HepG2 (cell line): ENCODE results near the gene ZBTB48. TPM values are rescaled to one million over a fixed set of nuclear protein-coding genes. Genes with fewer than 3 reads are reported as not detected.

Source experiments
- AKAP8 ChIP-seq: sonication (generic); formaldehyde crosslinking; IDR thresholded peaks from 2 replicates; pipeline ENCODE4 v1.5.1; 2020; ENCODE audit warnings: mild to moderate bottlenecking, missing genetic modification reagents
- KDM2A ChIP-seq: sonication (generic); formaldehyde crosslinking; IDR thresholded peaks from 2 replicates; pipeline ENCODE4 v1.4.0; 2020; ENCODE audit warnings: low read depth, missing genetic modification reagents, borderline replicate concordance
- MAZ ChIP-seq, 2 experiments: sonication (generic) in 1 of 2; formaldehyde crosslinking in 1 of 2; IDR thresholded peaks; 2 replicates each; pipeline versions ENCODE4 v1.5.0 to v1.6.1; 2012 to 2020; ENCODE audit warnings: low read depth in 2 of 2, mild to moderate bottlenecking in 2 of 2, borderline replicate concordance in 1 of 2, improper control_type of control experiment in 1 of 2, low read length in 1 of 2, missing genetic modification reagents in 1 of 2, moderate library complexity in 1 of 2
- MYNN ChIP-seq: sonication (generic); formaldehyde crosslinking; IDR thresholded peaks from 2 replicates; pipeline ENCODE4 v1.4.0; 2020; ENCODE audit warnings: mild to moderate bottlenecking, low read depth, missing genetic modification reagents
- NFYB ChIP-seq: sonication (generic); formaldehyde crosslinking; IDR thresholded peaks from 2 replicates; pipeline ENCODE4 v1.4.0; 2020; ENCODE audit warnings: missing genetic modification reagents
- NRL ChIP-seq: sonication (generic); formaldehyde crosslinking; IDR thresholded peaks from 2 replicates; pipeline ENCODE4 v1.5.0; 2020; ENCODE audit warnings: missing genetic modification reagents, mild to moderate bottlenecking, moderate library complexity, borderline replicate concordance
- PTBP1 ChIP-seq: fragments of 200-400 bp; formaldehyde crosslinking; IDR thresholded peaks from 2 replicates; pipeline ENCODE4 v1.6.1; 2018; ENCODE audit warnings: low read length, low read depth; ENCODE audit not compliant: poor library complexity, severe bottlenecking
- SP1 ChIP-seq, 2 experiments: fragments of 450-650 bp in 1 of 2; sonication (generic) in 1 of 2; formaldehyde crosslinking in 1 of 2; IDR thresholded peaks; 2 replicates each; pipeline versions ENCODE4 v1.4.0 to v1.6.1; 2016 to 2020; ENCODE audit warnings: missing genetic modification reagents in 1 of 2
- SP4 ChIP-seq: sonication (generic); formaldehyde crosslinking; IDR thresholded peaks from 2 replicates; pipeline ENCODE4 v1.8.1; 2023; ENCODE audit warnings: mild to moderate bottlenecking, missing genetic modification reagents
- ZIK1 ChIP-seq: sonication (generic); formaldehyde crosslinking; IDR thresholded peaks from 2 replicates; pipeline ENCODE4 v1.5.0; 2020; ENCODE audit warnings: mild to moderate bottlenecking, low read depth, missing genetic modification reagents, borderline replicate concordance
- ZNF616 ChIP-seq: sonication (generic); formaldehyde crosslinking; IDR thresholded peaks from 2 replicates; pipeline ENCODE4 v1.5.0; 2020; ENCODE audit warnings: low read depth, mild to moderate bottlenecking, missing genetic modification reagents
- ZNF773 ChIP-seq: sonication (generic); formaldehyde crosslinking; IDR thresholded peaks from 2 replicates; pipeline ENCODE4 v1.4.0; 2020; ENCODE audit warnings: missing genetic modification reagents, borderline replicate concordance
- polyA plus RNA-seq, 8 experiments: library from polyadenylated mRNA; depleted of rRNA in 3 of 8; stranded (reverse) in 7 of 8; unstranded in 1 of 8; fragments of >200 nt; fragmentation: Illumina TruSeq in 4 of 8; extraction: Trizol in 4 of 8; gene quantifications; 2 replicates each; pipeline versions ENCODE4 v1.2.1 to v1.2.3, GENCODE V29; 2011 to 2016; ENCODE audit warnings: low read depth in 4 of 8, missing spikeins in 1 of 8, mixed read lengths in 1 of 8; ENCODE audit not compliant: insufficient read depth in 1 of 8
- total RNA-seq, 5 experiments: library from RNA; depleted of rRNA; stranded (reverse); fragments of >200 nt; fragmentation: Illumina TruSeq; extraction: Trizol; gene quantifications; 2 replicates each; pipeline ENCODE4 v1.2.3, GENCODE V29; 2016; ENCODE audit warnings: low read depth in 1 of 5
- TF ChIP-seq, protein P1 (sequence below): sonication (generic); formaldehyde crosslinking; IDR thresholded peaks from 2 replicates; pipeline ENCODE4 v1.5.1; 2020; ENCODE audit warnings: missing genetic modification reagents, mild to moderate bottlenecking, borderline replicate concordance
- TF ChIP-seq, protein P2 (sequence below): sonication (generic); formaldehyde crosslinking; IDR thresholded peaks from 2 replicates; pipeline ENCODE4 v1.5.0; 2020; ENCODE audit warnings: missing genetic modification reagents, mild to moderate bottlenecking, borderline replicate concordance
- TF ChIP-seq, protein P3 (sequence below): sonication (generic); formaldehyde crosslinking; IDR thresholded peaks from 2 replicates; pipeline ENCODE4 v1.5.1; 2020; ENCODE audit warnings: missing genetic modification reagents, mild to moderate bottlenecking, borderline replicate concordance
- TF ChIP-seq, protein P4 (sequence below): sonication (generic); formaldehyde crosslinking; IDR thresholded peaks from 2 replicates; pipeline ENCODE4 v1.4.0; 2020; ENCODE audit warnings: low read depth, missing genetic modification reagents

Gene ZBTB48
- total and polyA plus RNA-seq, 2 of the 13 experiments (the other 11 are each of a cell fraction or from before 2014, with no cell fraction given), result 13.0 to 17.1 TPM

DNA sequence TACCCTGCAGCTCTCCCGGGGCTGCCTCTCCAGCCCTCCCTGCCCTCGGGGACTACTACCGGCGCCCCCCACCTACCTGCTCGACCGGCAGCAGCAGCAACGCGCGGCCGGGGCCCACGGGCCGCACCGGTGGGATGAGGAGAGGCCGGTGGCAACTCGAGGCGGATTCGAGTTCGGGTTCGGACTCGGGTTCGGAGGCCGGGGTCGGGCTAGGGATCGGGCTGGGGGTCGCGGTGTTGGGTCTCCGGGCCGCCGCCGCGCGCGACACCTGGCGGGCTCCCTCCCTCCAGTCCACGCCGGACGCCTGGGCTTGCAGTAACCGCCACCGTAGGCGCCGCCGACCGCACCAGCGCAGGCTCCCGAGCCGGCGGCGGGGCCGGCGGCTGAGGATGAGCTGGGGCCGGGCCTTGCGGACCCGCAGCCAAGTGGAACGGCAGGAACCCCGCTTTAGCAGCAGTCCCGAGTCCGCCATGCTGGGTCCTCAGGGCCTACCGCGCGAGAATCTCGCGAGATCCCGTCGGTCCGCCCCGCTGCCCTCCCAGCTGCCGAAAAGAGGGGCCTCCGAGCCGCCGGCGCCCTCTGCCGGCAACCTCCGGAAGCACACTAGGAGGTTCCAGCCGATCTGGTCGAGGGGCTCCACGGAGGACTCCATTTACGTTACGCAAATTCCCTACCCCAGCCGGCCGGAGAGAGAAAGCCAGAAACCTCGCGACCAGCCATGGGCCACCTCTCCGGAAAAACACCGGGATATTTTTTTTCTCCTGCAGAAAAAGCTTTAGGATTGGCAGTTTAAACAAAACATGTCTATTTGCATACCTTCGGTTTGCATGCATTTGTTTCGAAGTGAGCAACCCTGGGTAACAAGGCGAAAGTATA lies 25.5 kb upstream of the ZBTB48 start, which contains the start of gene NOL9 (continued):
- TF ChIP-seq, protein P1, sequence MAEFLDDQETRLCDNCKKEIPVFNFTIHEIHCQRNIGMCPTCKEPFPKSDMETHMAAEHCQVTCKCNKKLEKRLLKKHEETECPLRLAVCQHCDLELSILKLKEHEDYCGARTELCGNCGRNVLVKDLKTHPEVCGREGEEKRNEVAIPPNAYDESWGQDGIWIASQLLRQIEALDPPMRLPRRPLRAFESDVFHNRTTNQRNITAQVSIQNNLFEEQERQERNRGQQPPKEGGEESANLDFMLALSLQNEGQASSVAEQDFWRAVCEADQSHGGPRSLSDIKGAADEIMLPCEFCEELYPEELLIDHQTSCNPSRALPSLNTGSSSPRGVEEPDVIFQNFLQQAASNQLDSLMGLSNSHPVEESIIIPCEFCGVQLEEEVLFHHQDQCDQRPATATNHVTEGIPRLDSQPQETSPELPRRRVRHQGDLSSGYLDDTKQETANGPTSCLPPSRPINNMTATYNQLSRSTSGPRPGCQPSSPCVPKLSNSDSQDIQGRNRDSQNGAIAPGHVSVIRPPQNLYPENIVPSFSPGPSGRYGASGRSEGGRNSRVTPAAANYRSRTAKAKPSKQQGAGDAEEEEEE (CRISPR knock-in tag), result no peak
- peak; percentile 80; the same call in 1 of the 2 replicates for TF ChIP-seq AKAP8 (CRISPR knock-in tag)
- peak; percentile 93 for TF ChIP-seq KDM2A (CRISPR knock-in tag)
- TF ChIP-seq NFYB, result 0 out of 2 replicates have a peak, but pooled peaks have one; percentile 23
- TF ChIP-seq SP1 (IDR thresholded peaks at IDR 0.05), result 0 out of 2 replicates have a peak, but pooled peaks have one; percentile 67
- peak; percentile 78; the same call in 1 of the 2 replicates for TF ChIP-seq SP1 (CRISPR knock-in tag; IDR thresholded peaks at IDR 0.05)
- TF ChIP-seq, protein P2, sequence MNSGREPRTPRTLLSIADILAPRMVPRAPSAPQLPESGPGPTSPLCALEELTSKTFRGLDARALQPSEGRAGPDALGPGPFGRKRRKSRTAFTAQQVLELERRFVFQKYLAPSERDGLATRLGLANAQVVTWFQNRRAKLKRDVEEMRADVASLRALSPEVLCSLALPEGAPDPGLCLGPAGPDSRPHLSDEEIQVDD (CRISPR knock-in tag), result peak; percentile 73; the same call in 1 of the 2 replicates
- TF ChIP-seq SP4, result peak; percentile 80
- peak; percentile 76; the same call in 1 of the 2 replicates for TF ChIP-seq MAZ (IDR thresholded peaks at IDR 0.05; ENCODE audit: borderline replicate concordance, low read depth, low read length)
- TF ChIP-seq MAZ (CRISPR knock-in tag; IDR thresholded peaks at IDR 0.05; ENCODE audit: low read depth), result peak; percentile 58; the same call in 1 of the 2 replicates
- TF ChIP-seq, protein P3, sequence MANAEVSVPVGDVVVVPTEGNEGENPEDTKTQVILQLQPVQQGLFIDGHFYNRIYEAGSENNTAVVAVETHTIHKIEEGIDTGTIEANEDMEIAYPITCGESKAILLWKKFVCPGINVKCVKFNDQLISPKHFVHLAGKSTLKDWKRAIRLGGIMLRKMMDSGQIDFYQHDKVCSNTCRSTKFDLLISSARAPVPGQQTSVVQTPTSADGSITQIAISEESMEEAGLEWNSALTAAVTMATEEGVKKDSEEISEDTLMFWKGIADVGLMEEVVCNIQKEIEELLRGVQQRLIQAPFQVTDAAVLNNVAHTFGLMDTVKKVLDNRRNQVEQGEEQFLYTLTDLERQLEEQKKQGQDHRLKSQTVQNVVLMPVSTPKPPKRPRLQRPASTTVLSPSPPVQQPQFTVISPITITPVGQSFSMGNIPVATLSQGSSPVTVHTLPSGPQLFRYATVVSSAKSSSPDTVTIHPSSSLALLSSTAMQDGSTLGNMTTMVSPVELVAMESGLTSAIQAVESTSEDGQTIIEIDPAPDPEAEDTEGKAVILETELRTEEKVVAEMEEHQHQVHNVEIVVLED (CRISPR knock-in tag), result peak; percentile 67; the same call in 1 of the 2 replicates
- 0 out of 2 replicates have a peak, but pooled peaks have one; percentile 24 for TF ChIP-seq NRL (CRISPR knock-in tag)
- no peak for TF ChIP-seq ZNF616 (CRISPR knock-in tag)
- TF ChIP-seq PTBP1, result no peak
- TF ChIP-seq, protein P4, sequence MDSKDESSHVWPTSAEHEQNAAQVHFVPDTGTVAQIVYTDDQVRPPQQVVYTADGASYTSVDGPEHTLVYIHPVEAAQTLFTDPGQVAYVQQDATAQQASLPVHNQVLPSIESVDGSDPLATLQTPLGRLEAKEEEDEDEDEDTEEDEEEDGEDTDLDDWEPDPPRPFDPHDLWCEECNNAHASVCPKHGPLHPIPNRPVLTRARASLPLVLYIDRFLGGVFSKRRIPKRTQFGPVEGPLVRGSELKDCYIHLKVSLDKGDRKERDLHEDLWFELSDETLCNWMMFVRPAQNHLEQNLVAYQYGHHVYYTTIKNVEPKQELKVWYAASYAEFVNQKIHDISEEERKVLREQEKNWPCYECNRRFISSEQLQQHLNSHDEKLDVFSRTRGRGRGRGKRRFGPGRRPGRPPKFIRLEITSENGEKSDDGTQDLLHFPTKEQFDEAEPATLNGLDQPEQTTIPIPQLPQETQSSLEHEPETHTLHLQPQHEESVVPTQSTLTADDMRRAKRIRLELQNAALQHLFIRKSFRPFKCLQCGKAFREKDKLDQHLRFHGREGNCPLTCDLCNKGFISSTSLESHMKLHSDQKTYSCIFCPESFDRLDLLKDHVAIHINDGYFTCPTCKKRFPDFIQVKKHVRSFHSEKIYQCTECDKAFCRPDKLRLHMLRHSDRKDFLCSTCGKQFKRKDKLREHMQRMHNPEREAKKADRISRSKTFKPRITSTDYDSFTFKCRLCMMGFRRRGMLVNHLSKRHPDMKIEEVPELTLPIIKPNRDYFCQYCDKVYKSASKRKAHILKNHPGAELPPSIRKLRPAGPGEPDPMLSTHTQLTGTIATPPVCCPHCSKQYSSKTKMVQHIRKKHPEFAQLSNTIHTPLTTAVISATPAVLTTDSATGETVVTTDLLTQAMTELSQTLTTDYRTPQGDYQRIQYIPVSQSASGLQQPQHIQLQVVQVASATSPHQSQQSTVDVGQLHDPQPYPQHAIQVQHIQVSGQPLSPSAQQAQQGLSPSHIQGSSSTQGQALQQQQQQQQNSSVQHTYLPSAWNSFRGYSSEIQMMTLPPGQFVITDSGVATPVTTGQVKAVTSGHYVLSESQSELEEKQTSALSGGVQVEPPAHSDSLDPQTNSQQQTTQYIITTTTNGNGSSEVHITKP (CRISPR knock-in tag), result peak; percentile 76; the same call in 1 of the 2 replicates
- TF ChIP-seq MYNN (CRISPR knock-in tag), result no peak
- TF ChIP-seq ZIK1, result peak; percentile 93; the same call in 1 of the 2 replicates
- TF ChIP-seq ZNF773 (CRISPR knock-in tag), result peak; percentile 69; the same call in 1 of the 2 replicates
